NOMO-1 (cell line): Measurements from ENCODE around the gene MKLN1.
"Not testable (repeated sequence)": the region's sequence is repeated elsewhere in the genome, so short reads cannot be mapped to it uniquely, and the experiment has no call there.

ENCODE experiments used
- DNase-seq, 2 experiments: peaks; one replicate each; lab custom pipeline; 2025; ENCODE audit not compliant: unreplicated experiment in 2 of 2; lab: John Stamatoyannopoulos, UW

MKLN1 gene

DNA sequence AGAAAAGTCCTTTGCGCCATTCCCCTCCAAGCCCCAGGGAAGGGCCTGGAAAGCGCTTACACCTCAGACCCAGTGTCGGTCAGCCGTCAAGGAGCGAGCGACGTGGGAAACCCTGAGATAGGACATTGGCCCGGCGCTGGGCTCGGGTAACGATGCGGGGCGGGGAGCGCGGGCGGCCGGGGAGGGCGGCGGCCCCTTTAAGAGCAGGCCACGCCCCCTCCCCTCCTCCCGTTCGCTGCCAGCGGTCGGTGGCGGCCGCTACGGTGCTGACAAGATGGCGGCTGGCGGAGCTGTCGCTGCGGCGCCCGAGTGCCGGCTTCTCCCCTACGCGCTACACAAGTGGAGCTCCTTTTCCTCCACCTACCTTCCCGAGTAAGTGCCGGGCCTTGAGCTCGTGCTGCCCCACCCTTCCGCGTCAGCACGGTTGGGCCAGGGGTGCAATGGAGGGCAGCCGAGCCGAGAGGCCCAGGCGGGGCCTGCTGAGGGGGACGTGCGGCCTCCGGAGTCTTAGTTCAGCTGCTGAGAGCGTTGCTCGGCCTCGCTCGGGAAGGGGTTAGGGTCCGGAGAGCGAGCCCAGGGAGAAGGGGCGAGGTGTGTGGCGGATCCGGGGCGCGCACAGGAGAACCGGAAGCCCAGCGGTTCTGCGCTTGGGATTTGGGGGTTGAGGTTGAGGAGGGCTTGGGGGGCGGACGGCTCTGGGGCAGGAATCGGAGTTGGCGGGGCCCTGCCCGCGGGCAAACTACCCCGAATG is at the start of gene MKLN1:
Gene MKLN1 (plus strand): TSS at position 251 of the 751 bp plus-strand sequence. CDS start 24 bp downstream, at position 275.
- peak; percentile 57 to 73 for DNase-seq

DNA sequence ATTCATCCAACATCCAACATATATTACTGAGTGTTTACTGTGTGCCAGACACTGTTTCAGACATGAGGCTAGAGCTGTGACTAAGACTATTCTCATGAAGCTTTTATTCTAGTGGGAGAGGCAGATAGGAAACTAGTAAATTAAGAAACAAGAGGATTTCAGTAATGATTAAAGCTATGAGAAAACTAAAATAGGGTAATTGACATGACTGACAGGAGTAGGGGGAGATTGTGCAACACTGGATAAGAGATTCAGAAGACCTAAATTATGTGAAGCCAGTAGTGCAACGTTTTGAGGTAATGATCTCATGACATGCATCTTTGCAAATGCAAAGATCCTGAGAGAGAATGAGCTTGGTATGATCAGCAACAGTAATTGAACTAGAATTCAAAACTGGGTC is 48.6 kb upstream of the MKLN1 start:
- DNase-seq = no peak

DNA sequence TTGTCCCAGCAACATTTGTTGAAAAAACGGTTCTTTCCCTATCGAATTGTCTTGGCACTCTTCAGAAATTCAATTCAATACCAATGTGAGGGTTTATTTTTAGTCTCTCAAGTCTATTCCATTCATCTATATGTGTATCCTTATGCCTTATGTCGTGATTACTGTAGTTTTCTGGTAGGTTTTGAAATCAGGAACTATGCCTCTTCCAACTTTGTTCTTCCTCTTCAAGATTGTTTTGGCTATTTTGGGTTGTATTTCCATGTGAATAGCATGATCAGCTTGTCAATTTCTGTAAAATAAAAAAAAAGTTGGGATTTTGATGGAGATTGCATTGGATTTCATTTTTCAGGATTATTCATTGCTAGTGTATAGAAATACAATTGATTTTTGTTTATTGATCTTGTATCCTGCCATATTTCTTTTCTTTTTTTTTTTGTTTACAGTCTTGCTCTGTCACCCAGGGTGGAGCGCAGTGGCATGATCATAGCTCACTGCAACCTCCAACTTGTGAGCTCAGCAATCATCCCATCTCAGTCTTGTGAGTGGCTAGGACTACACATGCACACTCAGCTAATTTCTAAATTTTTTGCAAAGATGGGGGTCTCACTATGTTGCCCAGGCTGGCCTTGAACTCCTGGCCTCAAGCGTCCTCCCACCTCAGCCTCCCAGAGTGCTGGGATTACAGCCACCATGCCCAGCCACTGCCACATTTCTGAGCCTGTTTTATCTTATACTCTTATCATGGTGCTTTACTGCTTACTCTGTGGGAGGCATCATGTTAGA is 46.2 kb upstream of the MKLN1 start:
- no peak for DNase-seq

DNA sequence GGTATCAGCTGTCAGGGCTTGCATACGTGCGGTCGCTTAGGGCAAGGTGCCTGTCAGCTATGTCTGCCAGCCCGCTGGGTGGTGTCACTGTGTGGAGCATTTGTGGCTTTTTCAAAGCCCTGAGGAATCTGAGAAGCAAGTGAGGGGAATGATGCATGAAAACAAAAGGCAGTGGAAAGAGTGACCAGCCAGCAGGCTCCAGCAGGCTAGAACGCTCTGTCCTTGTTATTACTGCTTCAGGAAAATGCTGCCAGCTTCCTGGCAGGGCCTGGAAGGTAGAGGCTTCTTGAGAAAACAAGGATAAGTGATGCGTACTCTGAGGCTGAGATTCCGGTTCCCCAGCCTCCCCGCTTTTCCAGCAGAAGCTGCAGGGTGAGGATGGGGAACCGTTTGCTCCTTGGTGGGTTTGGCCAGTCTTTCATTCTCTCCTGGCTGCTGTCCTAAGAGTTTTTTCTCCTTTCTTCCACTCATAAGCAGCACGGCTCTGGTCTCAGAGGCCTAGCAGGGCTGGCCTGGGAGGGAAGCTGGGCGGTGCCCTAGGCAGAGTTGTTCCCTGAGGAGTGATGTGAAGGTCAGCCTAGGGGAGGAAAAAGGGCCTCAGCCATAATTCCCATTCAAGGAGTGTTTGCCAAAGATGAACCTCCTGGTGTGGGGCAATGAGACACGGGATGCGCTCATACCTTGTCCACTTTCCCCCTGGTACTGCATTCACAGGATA is 42.8 kb upstream of the MKLN1 start:
- no peak for DNase-seq

DNA sequence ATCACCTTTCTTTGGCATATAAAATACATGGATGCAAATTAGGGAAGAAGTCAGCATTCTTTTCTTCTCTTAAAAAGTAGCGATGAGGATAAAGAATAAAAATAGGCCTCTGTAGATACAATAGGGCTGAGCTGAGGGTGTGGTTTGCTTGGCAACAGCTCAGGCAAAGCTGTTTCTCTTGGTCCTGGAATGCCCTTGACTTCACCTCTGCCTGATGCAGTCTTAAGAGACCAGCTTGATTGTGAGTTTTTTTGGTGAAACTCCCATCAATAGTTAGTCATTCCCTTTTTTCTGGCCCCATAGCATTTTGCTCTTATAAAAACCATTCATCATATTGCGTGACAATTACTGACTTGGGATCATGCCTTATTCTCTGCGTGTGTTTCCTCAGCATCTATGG is 42.1 kb upstream of the MKLN1 start:
- no peak for DNase-seq

DNA sequence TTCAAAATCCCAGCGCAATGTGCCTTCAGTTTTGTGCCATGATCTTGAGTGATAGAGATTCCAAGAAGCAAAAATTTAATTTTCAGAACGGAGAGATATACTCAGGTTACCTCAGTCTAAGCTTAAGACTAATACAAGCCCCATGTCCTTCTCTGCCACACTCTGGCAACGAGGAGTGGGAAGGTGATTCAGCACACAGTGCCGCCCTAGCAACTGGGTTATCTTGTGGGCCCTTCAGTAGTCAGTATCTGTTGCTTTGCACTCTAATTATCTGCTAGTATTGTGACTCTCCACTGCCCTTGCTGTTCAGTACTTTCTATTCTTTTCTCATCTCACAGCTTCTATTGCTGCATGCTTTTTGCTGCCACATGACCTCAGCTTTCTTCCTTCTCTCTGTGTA is 39.2 kb upstream of the MKLN1 start:
- no peak for DNase-seq

GRCh38 chr7:131289051-131289450 is 38.6 kb upstream of the MKLN1 start:
- DNase-seq = no peak

- DNase-seq = no peak
These were observed 35.4 kb upstream of the MKLN1 start for GRCh38 chr7:131292141-131292905.

DNA sequence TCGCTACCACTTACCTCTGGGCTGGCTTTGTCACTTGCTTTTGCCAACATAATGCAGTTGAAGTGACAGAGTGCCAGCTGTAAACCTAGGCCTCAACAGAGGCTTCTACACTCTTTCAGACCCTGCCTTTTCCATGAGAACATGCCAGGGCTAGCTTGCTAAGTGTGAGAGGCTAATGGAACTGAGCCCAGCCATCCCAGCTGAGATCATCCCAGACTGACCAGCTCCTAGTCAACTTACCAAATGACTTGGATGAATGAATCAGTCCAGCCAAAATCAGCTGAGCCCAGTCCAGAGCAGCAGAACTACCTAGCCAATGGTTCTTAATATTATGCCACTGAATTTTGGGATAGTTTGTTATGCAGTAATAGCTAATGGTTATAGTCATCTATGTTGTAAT is 34.7 kb upstream of the MKLN1 start:
- no peak for DNase-seq

- no peak for DNase-seq
These were observed 33.1 kb upstream of the MKLN1 start for GRCh38 chr7:131294553-131294952.

GRCh38 chr7:131298608-131298992 is 29.1 kb upstream of the MKLN1 start:
- DNase-seq = no peak

GRCh38 chr7:131299074-131299473 is 28.6 kb upstream of the MKLN1 start:
- DNase-seq = no peak

GRCh38 chr7:131300078-131300477 is 27.6 kb upstream of the MKLN1 start:
- DNase-seq = no peak

GRCh38 chr7:131300572-131301466 is 26.9 kb upstream of the MKLN1 start:
- DNase-seq = no peak

GRCh38 chr7:131302446-131302845 is 25.2 kb upstream of the MKLN1 start:
- no peak for DNase-seq

DNA sequence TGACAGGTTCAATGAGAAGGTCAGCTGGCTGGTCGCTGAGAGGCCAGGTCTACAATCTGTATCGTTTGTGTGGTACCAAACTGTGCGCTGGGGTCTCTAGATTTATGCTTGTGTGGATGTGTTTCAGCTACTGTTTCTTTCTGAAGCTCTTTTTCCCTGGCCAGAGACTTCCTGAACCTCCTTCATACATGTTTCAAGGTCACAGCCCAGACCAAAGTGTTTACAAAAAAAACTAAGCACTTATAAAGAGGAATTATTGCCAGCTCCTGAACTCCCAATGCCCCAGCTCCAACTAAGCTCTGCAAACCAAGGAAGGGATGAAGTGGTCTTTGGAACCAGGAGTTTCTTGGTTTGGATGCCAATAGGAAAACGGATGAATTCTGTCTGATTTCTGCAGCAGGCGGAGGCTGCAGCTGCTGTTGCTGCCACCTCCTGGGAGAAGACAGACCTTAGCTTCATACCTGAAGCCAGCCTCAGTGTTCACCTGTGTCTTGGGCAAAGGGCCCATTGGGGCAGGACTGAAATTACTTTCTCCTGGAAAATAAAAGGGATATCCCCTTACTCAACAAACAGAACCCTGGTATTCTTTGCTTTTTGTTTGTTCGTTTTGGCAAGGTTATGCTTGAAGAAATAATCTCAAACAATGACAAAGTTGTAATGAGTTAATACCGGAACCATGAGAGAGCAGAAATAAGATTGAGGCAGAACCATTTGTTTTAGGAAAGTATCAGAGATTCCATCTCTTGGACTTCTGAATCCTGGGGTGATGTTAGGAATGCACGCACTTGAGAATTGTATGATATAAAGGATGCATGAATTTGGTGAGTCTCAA is 24.6 kb upstream of the MKLN1 start:
- no peak for DNase-seq

DNA sequence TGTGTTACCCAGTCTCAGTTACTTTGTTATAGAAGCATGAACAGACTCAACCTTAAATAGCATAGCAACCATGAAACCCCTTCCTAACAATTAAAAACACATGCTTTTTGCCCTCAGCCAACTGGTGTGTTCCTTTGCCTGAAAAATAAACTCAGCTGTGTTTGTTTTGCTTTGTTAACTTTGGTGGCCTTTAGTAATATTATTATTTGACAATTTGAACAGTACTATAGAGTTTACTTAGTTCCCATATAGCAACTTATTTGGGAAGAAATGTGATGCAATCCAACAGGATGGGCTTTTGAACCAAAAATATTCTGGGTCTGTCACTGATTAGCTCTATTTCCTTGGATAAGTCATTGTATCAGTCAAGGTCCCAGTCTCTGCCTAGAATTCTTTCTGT is 22.5 kb upstream of the MKLN1 start:
- DNase-seq = no peak

GRCh38 chr7:131306041-131306440 is 21.6 kb upstream of the MKLN1 start:
- not testable (repeated sequence) for DNase-seq

DNA sequence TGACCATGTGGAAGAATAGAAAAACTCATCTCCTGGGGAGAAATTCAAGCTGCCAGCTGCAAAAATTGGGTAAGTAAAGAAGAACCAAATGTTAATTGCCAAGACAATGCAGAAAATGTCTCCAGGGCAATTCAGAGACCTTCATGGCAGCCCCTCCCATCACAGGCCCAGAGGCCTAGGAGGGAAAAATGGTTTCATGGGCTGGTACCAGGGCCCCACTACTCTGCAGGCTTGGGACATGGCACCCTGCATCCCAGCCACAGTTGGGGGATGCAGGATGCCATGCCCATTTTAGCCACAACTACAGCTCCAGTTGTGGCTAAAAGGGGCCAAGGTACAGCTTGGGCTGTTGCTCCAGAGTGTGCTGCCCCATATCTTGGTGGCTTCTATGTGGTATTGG is 20.9 kb upstream of the MKLN1 start:
- DNase-seq = no peak
